SK-N-SH treated with all-trans-retinoic acid at 6 μM for 48 hours (cell line): ENCODE data around the gene CRACR2A.

Experiments used
- ATAC-seq: fragments of 200-7000 bp; cut with Tn5 transposase; 3 replicates; pipeline ENCODE4 v1.9.1; 2020; ENCODE audit warnings: mild to moderate bottlenecking, moderate library complexity
- ARNTL ChIP-seq: fragments of 450-650 bp; formaldehyde crosslinking; IDR thresholded peaks from 2 replicates; pipeline ENCODE4 v1.5.0; 2020; ENCODE audit warnings: low read depth, mild to moderate bottlenecking, moderate library complexity, borderline replicate concordance
- BACH2 ChIP-seq: fragments of 250-450 bp; sonication (Bioruptor Pico); IDR thresholded peaks from 2 replicates; pipeline ENCODE4 v1.9.0; 2021; ENCODE audit warnings: mild to moderate bottlenecking, borderline replicate concordance
- CREB5 ChIP-seq: fragments of 250-450 bp; sonication (Bioruptor Pico); IDR thresholded peaks from 2 replicates; pipeline ENCODE4 v1.5.1; 2020; ENCODE audit warnings: low read depth, mild to moderate bottlenecking, moderate library complexity
- CSDC2 ChIP-seq: fragments of 250-450 bp; sonication (Bioruptor Pico); IDR thresholded peaks from 2 replicates; pipeline ENCODE4 v1.5.0; 2020; ENCODE audit warnings: mild to moderate bottlenecking, moderate library complexity
- GLIS3 ChIP-seq: fragments of 250-450 bp; sonication (Bioruptor Pico); IDR thresholded peaks from 2 replicates; pipeline ENCODE4 v1.5.0; 2020; ENCODE audit warnings: mild to moderate bottlenecking, moderate library complexity
- ISL1 ChIP-seq: fragments of 250-450 bp; sonication (Bioruptor Pico); IDR thresholded peaks from 2 replicates; pipeline ENCODE4 v2.1.2; 2022; ENCODE audit warnings: mild to moderate bottlenecking, moderate library complexity
- OSR1 ChIP-seq: fragments of 250-450 bp; sonication (Bioruptor Pico); IDR thresholded peaks from 2 replicates; pipeline ENCODE4 v1.8.0; 2022; ENCODE audit warnings: moderate library complexity, mild to moderate bottlenecking, inconsistent platforms
- PATZ1 ChIP-seq: fragments of 250-450 bp; sonication (Bioruptor Pico); IDR thresholded peaks from 2 replicates; pipeline ENCODE4 v1.8.0; 2020; ENCODE audit warnings: mild to moderate bottlenecking, moderate library complexity, borderline replicate concordance
- POU6F1 ChIP-seq: fragments of 250-450 bp; sonication (Bioruptor Pico); IDR thresholded peaks from 2 replicates; pipeline ENCODE4 v1.8.0; 2021; ENCODE audit warnings: low read depth, mild to moderate bottlenecking, moderate library complexity, borderline replicate concordance
- PPARA ChIP-seq: fragments of 250-450 bp; sonication (Bioruptor Pico); IDR thresholded peaks from 2 replicates; pipeline ENCODE4 v1.5.0; 2020; ENCODE audit warnings: mild to moderate bottlenecking, borderline replicate concordance
- RARB ChIP-seq: fragments of 250-450 bp; sonication (Bioruptor Pico); IDR thresholded peaks from 2 replicates; pipeline ENCODE4 v1.8.0; 2021; ENCODE audit warnings: mild to moderate bottlenecking, moderate library complexity
- SNAI2 ChIP-seq: fragments of 250-450 bp; sonication (Bioruptor Pico); IDR thresholded peaks from 2 replicates; pipeline ENCODE4 v1.5.0; 2020; ENCODE audit warnings: mild to moderate bottlenecking, moderate library complexity
- TCF4 ChIP-seq: fragments of 250-450 bp; sonication (Bioruptor Pico); IDR thresholded peaks from 2 replicates; pipeline ENCODE4 v1.8.0; 2021; ENCODE audit warnings: mild to moderate bottlenecking, moderate library complexity, borderline replicate concordance
- TOX ChIP-seq: fragments of 250-450 bp; sonication (Bioruptor Pico); IDR thresholded peaks from 2 replicates; pipeline ENCODE4 v1.8.0; 2021; ENCODE audit warnings: mild to moderate bottlenecking, moderate library complexity, borderline replicate concordance
- TSHZ2 ChIP-seq: fragments of 250-450 bp; sonication (Bioruptor Pico); IDR thresholded peaks from 2 replicates; pipeline ENCODE4 v1.5.0; 2020; ENCODE audit warnings: mild to moderate bottlenecking, moderate library complexity
- ZFP30 ChIP-seq: fragments of 450-650 bp; formaldehyde crosslinking; IDR thresholded peaks from 2 replicates; pipeline ENCODE4 v1.5.0; 2022; ENCODE audit warnings: mild to moderate bottlenecking, moderate library complexity
- ZNF565 ChIP-seq: fragments of 450-650 bp; formaldehyde crosslinking; conservative IDR thresholded peaks from 2 replicates; pipeline ENCODE4 v1.5.0; 2020; ENCODE audit warnings: low read depth, mild to moderate bottlenecking, moderate library complexity
- ZNF70 ChIP-seq: fragments of 450-650 bp; formaldehyde crosslinking; IDR thresholded peaks from 2 replicates; pipeline ENCODE4 v1.5.0; 2020; ENCODE audit warnings: mild to moderate bottlenecking, moderate library complexity
- ZNF8 ChIP-seq: fragments of 450-650 bp; formaldehyde crosslinking; IDR thresholded peaks from 2 replicates; pipeline ENCODE4 v1.5.0; 2020; ENCODE audit warnings: mild to moderate bottlenecking, moderate library complexity

CRACR2A gene

GRCh38 chr12:3672113-3672509, 80.8 kb downstream of the CRACR2A start (continued):
- TF ChIP-seq ISL1 (CRISPR knock-in tag) (no peak), CSDC2 (CRISPR knock-in tag) (no peak)

- no peak for TF ChIP-seq ZNF565 (CRISPR knock-in tag)
- TF ChIP-seq CSDC2 (CRISPR knock-in tag) = no peak
- no peak for TF ChIP-seq ZNF70
- no peak for TF ChIP-seq POU6F1 (CRISPR knock-in tag)
- no peak for TF ChIP-seq CREB5 (CRISPR knock-in tag)
- TF ChIP-seq TCF4 (CRISPR knock-in tag) = no peak
- no peak for TF ChIP-seq OSR1 (CRISPR knock-in tag)
- ATAC-seq = no peak
Measured at GRCh38 chr12:3671330-3672112, 81.4 kb downstream of the CRACR2A start.

- TF ChIP-seq ZNF8 (CRISPR knock-in tag) (no peak), TOX (CRISPR knock-in tag) (no peak), TSHZ2 (no peak), CSDC2 (CRISPR knock-in tag) (no peak)
- ATAC-seq = peak; percentile 34; the same call in 2 of the 3 replicates
Measured at GRCh38 chr12:3670083-3670620, 82.8 kb downstream of the CRACR2A start.

- ATAC-seq = no peak
- no peak for TF ChIP-seq RARB (CRISPR knock-in tag)
- TF ChIP-seq ZNF565 (CRISPR knock-in tag) = no peak
Measured at GRCh38 chr12:3669594-3669993, 83.3 kb downstream of the CRACR2A start.

- ATAC-seq = no peak
- TF ChIP-seq BACH2 = no peak
- TF ChIP-seq ZNF565 (CRISPR knock-in tag) = no peak
- TF ChIP-seq GLIS3 (CRISPR knock-in tag) = no peak
- TF ChIP-seq PPARA (CRISPR knock-in tag) = no peak
- TF ChIP-seq PATZ1 (CRISPR knock-in tag) = no peak
- no peak for TF ChIP-seq SNAI2 (CRISPR knock-in tag)
- TF ChIP-seq ZFP30 (CRISPR knock-in tag) = no peak
- TF ChIP-seq TSHZ2 = no peak
- TF ChIP-seq ZNF8 (CRISPR knock-in tag) = no peak
- TF ChIP-seq ARNTL (CRISPR knock-in tag) = no peak
- TF ChIP-seq RARB (CRISPR knock-in tag) = no peak
- no peak for TF ChIP-seq TCF4 (CRISPR knock-in tag)
- TF ChIP-seq CSDC2 (CRISPR knock-in tag) = no peak
- no peak for TF ChIP-seq ISL1 (CRISPR knock-in tag)
Measured at GRCh38 chr12:3668479-3669165, 84.3 kb downstream of the CRACR2A start.
